ENCODE results near the gene TPD52L1. TPM values are rescaled to one million over a fixed set of nuclear protein-coding genes. Genes with fewer than 3 reads are reported as not detected.

Gene TPD52L1
- total RNA-seq, 1 donor from 2014 or later: 7.2 TPM

DNA sequence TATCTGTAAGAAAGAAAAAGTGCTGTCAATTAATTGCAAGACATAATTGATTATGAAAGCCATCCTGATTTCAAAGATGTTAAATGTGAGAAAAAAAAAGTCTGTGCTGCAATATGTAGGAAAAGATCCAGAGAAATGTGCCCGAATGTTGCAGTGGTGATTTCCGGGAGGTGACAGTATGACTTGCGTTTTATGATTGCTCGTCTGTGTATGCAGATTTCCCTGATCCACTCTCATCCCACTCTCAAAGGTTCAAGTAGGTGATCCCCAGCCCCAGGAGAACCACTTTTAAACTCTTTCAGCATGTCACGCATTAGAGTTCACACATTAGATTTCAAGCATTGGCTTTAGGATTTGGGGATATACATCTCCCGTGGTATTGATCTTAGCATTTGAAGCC, 57.8 kb downstream of the TPD52L1 start:
- Mint-ChIP-seq H3K27me3 (ENCODE audit: unreplicated experiment) (no peaks in the 10 kb centered on the region), H3K4me1 (ENCODE audit: unreplicated experiment) (peaks cover 3% of the 10 kb centered on the region), H3K9me3 (ENCODE audit: unreplicated experiment) (no peaks in the 10 kb centered on the region), H3K4me3 (ENCODE audit: unreplicated experiment) (no peak overlapping the region), H3K36me3 (ENCODE audit: unreplicated experiment) (no peaks in the 10 kb centered on the region), H3K27ac (ENCODE audit: unreplicated experiment) (no peak overlapping the region)
- TF ChIP-seq, protein P1, sequence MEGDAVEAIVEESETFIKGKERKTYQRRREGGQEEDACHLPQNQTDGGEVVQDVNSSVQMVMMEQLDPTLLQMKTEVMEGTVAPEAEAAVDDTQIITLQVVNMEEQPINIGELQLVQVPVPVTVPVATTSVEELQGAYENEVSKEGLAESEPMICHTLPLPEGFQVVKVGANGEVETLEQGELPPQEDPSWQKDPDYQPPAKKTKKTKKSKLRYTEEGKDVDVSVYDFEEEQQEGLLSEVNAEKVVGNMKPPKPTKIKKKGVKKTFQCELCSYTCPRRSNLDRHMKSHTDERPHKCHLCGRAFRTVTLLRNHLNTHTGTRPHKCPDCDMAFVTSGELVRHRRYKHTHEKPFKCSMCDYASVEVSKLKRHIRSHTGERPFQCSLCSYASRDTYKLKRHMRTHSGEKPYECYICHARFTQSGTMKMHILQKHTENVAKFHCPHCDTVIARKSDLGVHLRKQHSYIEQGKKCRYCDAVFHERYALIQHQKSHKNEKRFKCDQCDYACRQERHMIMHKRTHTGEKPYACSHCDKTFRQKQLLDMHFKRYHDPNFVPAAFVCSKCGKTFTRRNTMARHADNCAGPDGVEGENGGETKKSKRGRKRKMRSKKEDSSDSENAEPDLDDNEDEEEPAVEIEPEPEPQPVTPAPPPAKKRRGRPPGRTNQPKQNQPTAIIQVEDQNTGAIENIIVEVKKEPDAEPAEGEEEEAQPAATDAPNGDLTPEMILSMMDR (IDR thresholded peaks at IDR 0.05): no peak
- no peak for DNase-seq (ENCODE audit: extremely low spot score, unreplicated experiment)

GRCh38 chr6:125212377-125212776, 58.8 kb downstream of the TPD52L1 start:
- Mint-ChIP-seq H3K4me3 (ENCODE audit: unreplicated experiment) (no peak overlapping the region), H3K4me1 (ENCODE audit: unreplicated experiment) (peaks cover 3% of the 10 kb centered on the region), H3K36me3 (ENCODE audit: unreplicated experiment) (no peaks in the 10 kb centered on the region), H3K9me3 (ENCODE audit: unreplicated experiment) (no peaks in the 10 kb centered on the region), H3K27ac (ENCODE audit: unreplicated experiment) (no peak overlapping the region), H3K27me3 (ENCODE audit: unreplicated experiment) (no peaks in the 10 kb centered on the region)
- DNase-seq (ENCODE audit: extremely low spot score, unreplicated experiment): no peak
- TF ChIP-seq, protein P1 (IDR thresholded peaks at IDR 0.05): no peak

DNA sequence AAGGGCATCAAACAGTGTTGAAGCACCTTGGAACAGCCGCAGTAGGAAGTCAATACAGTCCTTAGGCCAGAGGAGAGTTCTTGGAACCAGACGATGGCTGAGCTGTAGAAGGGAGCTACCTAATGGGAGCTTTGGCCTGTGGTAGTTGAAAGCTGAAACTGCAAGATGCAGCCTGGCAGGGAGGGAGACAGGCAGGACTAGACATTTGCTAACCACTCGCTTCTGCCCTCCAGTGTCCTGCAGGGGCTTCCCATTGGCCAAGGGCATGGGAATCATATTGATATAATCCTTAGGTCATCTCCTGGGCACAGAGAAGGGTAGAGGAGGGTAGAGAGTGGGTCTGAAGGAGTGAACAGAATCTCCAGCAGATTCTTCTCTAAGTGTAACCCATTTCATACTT, 60.4 kb downstream of the TPD52L1 start:
- no peaks in the 10 kb centered on the region for H3K27me3 Mint-ChIP-seq (ENCODE audit: unreplicated experiment)
- H3K36me3 Mint-ChIP-seq (ENCODE audit: unreplicated experiment): no peaks in the 10 kb centered on the region
- no peak for DNase-seq (ENCODE audit: extremely low spot score, unreplicated experiment)
- no peak overlapping the region for H3K27ac Mint-ChIP-seq (ENCODE audit: unreplicated experiment)
- H3K4me3 Mint-ChIP-seq (ENCODE audit: unreplicated experiment): no peak overlapping the region
- H3K9me3 Mint-ChIP-seq (ENCODE audit: unreplicated experiment): no peaks in the 10 kb centered on the region
- peaks cover 3% of the 10 kb centered on the region for H3K4me1 Mint-ChIP-seq (ENCODE audit: unreplicated experiment)
- TF ChIP-seq, protein P1 (IDR thresholded peaks at IDR 0.05): no peak

- no peaks in the 10 kb centered on the region for H3K36me3 Mint-ChIP-seq (ENCODE audit: unreplicated experiment)
- H3K4me1 Mint-ChIP-seq (ENCODE audit: unreplicated experiment): peaks cover 8% of the 10 kb centered on the region
- no peaks in the 10 kb centered on the region for H3K9me3 Mint-ChIP-seq (ENCODE audit: unreplicated experiment)
- H3K27ac Mint-ChIP-seq (ENCODE audit: unreplicated experiment): no peak overlapping the region
- DNase-seq (ENCODE audit: extremely low spot score, unreplicated experiment): no peak
- no peaks in the 10 kb centered on the region for H3K27me3 Mint-ChIP-seq (ENCODE audit: unreplicated experiment)
- TF ChIP-seq, protein P1 (IDR thresholded peaks at IDR 0.05): no peak
- no peak overlapping the region for H3K4me3 Mint-ChIP-seq (ENCODE audit: unreplicated experiment)
Observed at GRCh38 chr6:125215252-125215819, 61.8 kb downstream of the TPD52L1 start.

GRCh38 chr6:125216015-125216414, 62.4 kb downstream of the TPD52L1 start:
- Mint-ChIP-seq H3K27me3 (ENCODE audit: unreplicated experiment) (no peaks in the 10 kb centered on the region), H3K4me3 (ENCODE audit: unreplicated experiment) (no peak overlapping the region), H3K36me3 (ENCODE audit: unreplicated experiment) (no peaks in the 10 kb centered on the region), H3K4me1 (ENCODE audit: unreplicated experiment) (peaks cover 8% of the 10 kb centered on the region), H3K9me3 (ENCODE audit: unreplicated experiment) (no peaks in the 10 kb centered on the region), H3K27ac (ENCODE audit: unreplicated experiment) (no peak overlapping the region)
- TF ChIP-seq, protein P1 (IDR thresholded peaks at IDR 0.05): no peak
- no peak for DNase-seq (ENCODE audit: extremely low spot score, unreplicated experiment)
